ENCODE results near the gene SCLY. TPM values are rescaled to one million over a fixed set of nuclear protein-coding genes. Genes with fewer than 3 reads are reported as not detected.

SCLY gene
- total and polyA plus RNA-seq, 2 of the 13 experiments (the other 11 are each of a cell fraction or from before 2014, with no cell fraction given), result 27.9 to 38.6 TPM

DNA sequence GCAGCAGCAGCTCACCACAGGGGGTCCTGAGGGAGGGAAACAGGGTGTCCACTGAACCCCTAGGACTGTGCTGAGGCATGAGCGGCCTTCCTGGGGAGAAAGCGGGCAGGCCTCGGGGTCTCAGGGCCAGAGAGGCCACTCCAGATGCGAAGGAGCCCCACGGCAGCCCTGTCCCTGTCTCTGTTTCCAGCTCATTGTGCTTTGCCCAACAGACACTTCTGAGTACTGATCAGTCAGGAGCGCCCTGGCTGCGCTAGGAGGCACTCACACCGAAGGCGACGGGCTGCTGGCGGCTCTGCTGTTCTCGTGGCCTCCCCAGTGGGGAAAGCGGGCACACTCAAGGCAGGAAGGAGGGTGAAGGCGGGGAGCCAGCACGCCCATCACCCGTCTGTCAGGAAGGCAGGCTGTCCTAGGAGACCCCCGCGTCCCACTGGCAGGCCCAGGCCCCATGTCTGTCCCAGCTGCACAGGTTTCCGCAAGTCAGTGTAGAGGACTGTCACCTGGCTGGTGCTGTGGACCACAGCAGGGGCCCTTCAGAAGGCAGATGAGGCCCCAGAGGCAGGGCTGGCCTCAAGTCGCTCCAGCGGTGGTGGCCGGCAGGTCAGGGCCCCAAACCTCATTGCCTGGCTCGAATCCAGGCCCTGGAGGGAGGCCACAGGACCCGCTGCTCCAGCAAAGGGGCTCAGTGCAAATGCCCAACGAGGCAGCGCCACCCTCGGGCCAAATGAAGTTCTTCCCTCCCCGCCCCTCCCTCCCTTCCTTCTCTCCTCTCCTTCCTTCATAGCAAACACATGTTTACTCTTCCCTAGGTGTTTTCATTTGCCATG is 46.1 kb downstream of the SCLY start (continued):
- no peak for TF ChIP-seq ZNF567 (CRISPR knock-in tag; IDR thresholded peaks at IDR 0.05; ENCODE audit: borderline replicate concordance)
- no peak for TF ChIP-seq SRSF9 (IDR thresholded peaks at IDR 0.05; ENCODE audit: borderline replicate concordance, insufficient read depth, low read depth, low read length, poor library complexity, severe bottlenecking)
- peak; percentile 22 for TF ChIP-seq RBM39 (IDR thresholded peaks at IDR 0.05; ENCODE audit: low read depth, low read length, poor library complexity, severe bottlenecking)
- TF ChIP-seq POLR2A (IDR thresholded peaks at IDR 0.05; ENCODE audit: insufficient read depth in 1 of 2, low read depth in 2 of 2, low read length in 2 of 2), result no peak
- no peak; the same call in 1 of the 2 replicates for TF ChIP-seq ERF (CRISPR knock-in tag; IDR thresholded peaks at IDR 0.05)
- 0 out of 2 replicates have a peak, but pooled peaks have one; percentile 17 for TF ChIP-seq ZNF619 (CRISPR knock-in tag; IDR thresholded peaks at IDR 0.05)
- TF ChIP-seq, protein P1, sequence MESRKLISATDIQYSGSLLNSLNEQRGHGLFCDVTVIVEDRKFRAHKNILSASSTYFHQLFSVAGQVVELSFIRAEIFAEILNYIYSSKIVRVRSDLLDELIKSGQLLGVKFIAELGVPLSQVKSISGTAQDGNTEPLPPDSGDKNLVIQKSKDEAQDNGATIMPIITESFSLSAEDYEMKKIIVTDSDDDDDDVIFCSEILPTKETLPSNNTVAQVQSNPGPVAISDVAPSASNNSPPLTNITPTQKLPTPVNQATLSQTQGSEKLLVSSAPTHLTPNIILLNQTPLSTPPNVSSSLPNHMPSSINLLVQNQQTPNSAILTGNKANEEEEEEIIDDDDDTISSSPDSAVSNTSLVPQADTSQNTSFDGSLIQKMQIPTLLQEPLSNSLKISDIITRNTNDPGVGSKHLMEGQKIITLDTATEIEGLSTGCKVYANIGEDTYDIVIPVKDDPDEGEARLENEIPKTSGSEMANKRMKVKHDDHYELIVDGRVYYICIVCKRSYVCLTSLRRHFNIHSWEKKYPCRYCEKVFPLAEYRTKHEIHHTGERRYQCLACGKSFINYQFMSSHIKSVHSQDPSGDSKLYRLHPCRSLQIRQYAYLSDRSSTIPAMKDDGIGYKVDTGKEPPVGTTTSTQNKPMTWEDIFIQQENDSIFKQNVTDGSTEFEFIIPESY (CRISPR knock-in tag; IDR thresholded peaks at IDR 0.05), result peak; percentile 73
- no peak for TF ChIP-seq ZSCAN12 (CRISPR knock-in tag; IDR thresholded peaks at IDR 0.05)
- no peak for TF ChIP-seq ATF7 (IDR thresholded peaks at IDR 0.05)
- TF ChIP-seq ATF7 (CRISPR knock-in tag; IDR thresholded peaks at IDR 0.05), result no peak
- 0 out of 2 replicates have a peak, but pooled peaks have one; percentile 29 for TF ChIP-seq ZNF790 (CRISPR knock-in tag; IDR thresholded peaks at IDR 0.05; ENCODE audit: borderline replicate concordance)
- no peak for TF ChIP-seq RNF219 (CRISPR knock-in tag; IDR thresholded peaks at IDR 0.05)
- no peak for TF ChIP-seq HOXA7 (CRISPR knock-in tag; IDR thresholded peaks at IDR 0.05)
- no peak for TF ChIP-seq ZSCAN22 (CRISPR knock-in tag; IDR thresholded peaks at IDR 0.05)
- TF ChIP-seq, protein P2, sequence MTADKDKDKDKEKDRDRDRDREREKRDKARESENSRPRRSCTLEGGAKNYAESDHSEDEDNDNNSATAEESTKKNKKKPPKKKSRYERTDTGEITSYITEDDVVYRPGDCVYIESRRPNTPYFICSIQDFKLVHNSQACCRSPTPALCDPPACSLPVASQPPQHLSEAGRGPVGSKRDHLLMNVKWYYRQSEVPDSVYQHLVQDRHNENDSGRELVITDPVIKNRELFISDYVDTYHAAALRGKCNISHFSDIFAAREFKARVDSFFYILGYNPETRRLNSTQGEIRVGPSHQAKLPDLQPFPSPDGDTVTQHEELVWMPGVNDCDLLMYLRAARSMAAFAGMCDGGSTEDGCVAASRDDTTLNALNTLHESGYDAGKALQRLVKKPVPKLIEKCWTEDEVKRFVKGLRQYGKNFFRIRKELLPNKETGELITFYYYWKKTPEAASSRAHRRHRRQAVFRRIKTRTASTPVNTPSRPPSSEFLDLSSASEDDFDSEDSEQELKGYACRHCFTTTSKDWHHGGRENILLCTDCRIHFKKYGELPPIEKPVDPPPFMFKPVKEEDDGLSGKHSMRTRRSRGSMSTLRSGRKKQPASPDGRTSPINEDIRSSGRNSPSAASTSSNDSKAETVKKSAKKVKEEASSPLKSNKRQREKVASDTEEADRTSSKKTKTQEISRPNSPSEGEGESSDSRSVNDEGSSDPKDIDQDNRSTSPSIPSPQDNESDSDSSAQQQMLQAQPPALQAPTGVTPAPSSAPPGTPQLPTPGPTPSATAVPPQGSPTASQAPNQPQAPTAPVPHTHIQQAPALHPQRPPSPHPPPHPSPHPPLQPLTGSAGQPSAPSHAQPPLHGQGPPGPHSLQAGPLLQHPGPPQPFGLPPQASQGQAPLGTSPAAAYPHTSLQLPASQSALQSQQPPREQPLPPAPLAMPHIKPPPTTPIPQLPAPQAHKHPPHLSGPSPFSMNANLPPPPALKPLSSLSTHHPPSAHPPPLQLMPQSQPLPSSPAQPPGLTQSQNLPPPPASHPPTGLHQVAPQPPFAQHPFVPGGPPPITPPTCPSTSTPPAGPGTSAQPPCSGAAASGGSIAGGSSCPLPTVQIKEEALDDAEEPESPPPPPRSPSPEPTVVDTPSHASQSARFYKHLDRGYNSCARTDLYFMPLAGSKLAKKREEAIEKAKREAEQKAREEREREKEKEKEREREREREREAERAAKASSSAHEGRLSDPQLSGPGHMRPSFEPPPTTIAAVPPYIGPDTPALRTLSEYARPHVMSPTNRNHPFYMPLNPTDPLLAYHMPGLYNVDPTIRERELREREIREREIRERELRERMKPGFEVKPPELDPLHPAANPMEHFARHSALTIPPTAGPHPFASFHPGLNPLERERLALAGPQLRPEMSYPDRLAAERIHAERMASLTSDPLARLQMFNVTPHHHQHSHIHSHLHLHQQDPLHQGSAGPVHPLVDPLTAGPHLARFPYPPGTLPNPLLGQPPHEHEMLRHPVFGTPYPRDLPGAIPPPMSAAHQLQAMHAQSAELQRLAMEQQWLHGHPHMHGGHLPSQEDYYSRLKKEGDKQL (CRISPR knock-in tag; IDR thresholded peaks at IDR 0.05; ENCODE audit: low read depth), result no peak
- TF ChIP-seq, protein P3, sequence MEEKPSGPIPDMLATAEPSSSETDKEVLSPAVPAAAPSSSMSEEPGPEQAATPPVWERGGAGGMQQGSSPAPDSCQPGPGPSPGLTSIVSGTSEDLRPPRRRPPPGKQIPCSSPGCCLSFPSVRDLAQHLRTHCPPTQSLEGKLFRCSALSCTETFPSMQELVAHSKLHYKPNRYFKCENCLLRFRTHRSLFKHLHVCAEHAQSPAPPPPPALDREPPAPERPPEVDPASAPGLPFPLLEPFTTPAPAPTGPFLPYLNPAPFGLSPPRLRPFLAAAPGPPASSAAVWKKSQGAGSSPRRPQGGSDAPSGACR (CRISPR knock-in tag; IDR thresholded peaks at IDR 0.05), result no peak
- TF ChIP-seq MLX (CRISPR knock-in tag; IDR thresholded peaks at IDR 0.05), result no peak
- no peak for TF ChIP-seq RFXAP (CRISPR knock-in tag; IDR thresholded peaks at IDR 0.05; ENCODE audit: borderline replicate concordance)
